Psoas muscle (tissue), 8 donors: ENCODE measurements around the gene GTPBP8. TPM values are rescaled to one million over a fixed set of nuclear protein-coding genes. Genes with fewer than 3 reads are reported as not detected.
"Not testable (repeated sequence)": the region's sequence is repeated elsewhere in the genome, so short reads cannot be mapped to it uniquely, and the experiment has no call there.

Experiments used
- ATAC-seq, 4 donors: fragments of 200-7000 bp; cut with Tn5 transposase; one replicate each; pipeline ENCODE4 v1.9.1; 2020; ENCODE audit warnings: moderate library complexity in 3 of 4, mild to moderate bottlenecking in 2 of 4
- DNase-seq, 2 donors: peaks; one replicate each; pipeline ENCODE4 v3.0.0-alpha.2; 2020
- H3K27ac ChIP-seq: fragments of 200-600 bp; one replicate; pipeline ENCODE4 v1.8.0; 2022
- H3K27me3 ChIP-seq, 3 donors: fragments of 200-600 bp in 1 of 3; one replicate each; pipeline versions ENCODE4 v1.6.1 to v1.8.0; 2013 to 2022; ENCODE audit warnings: low read length in 2 of 3, mild to moderate bottlenecking in 2 of 3, moderate library complexity in 1 of 3; ENCODE audit not compliant: insufficient read depth in 3 of 3
- H3K36me3 ChIP-seq, 2 donors: fragments of 200-600 bp in 1 of 2; one replicate each; pipeline versions ENCODE4 v1.6.1 to v1.8.0; 2013 to 2022; ENCODE audit warnings: low read depth in 1 of 2, mild to moderate bottlenecking in 1 of 2, moderate library complexity in 1 of 2; ENCODE audit not compliant: insufficient read depth in 1 of 2
- H3K4me1 ChIP-seq: fragments of 200-600 bp; one replicate; pipeline ENCODE4 v1.8.0; 2022
- H3K4me3 ChIP-seq: fragments of 200-600 bp; one replicate; pipeline ENCODE4 v1.8.0; 2022; ENCODE audit warnings: mild to moderate bottlenecking
- H3K9me3 ChIP-seq: fragments of 200-600 bp; one replicate; pipeline ENCODE4 v1.8.0; 2022
- WGBS, 3 donors: extraction: QIAGEN DNeasy Blood & Tissue Kit; methylation state at CpG; one replicate each; pipeline versions ENCODE4 v1.1.6 to v1.1.7; 2013; 5-methylcytosine and 5-hydroxymethylcytosine counted together
- intact Hi-C, 2 donors: fragments of 100-400 bp; cut with DNase I; formaldehyde crosslinking; loops; one replicate each; pipeline versions ENCODE4 v1.11.0 to v1.14.2; 2022
- polyA plus RNA-seq, 3 donors: library from polyadenylated mRNA; stranded (reverse); fragments of 200-250 nt; gene quantifications; one replicate each; pipeline ENCODE4 v1.2.3, GENCODE V29; 2013
- total RNA-seq, 4 donors: library from RNA; stranded (reverse); fragmentation: NEBNext Ultra II Directional in 2 of 4; extraction: Animal tissue kit (Norgen Biotek cat#: 25700) in 2 of 4; gene quantifications; one replicate each; pipeline versions ENCODE4 v1.2.1 to v1.2.4, GENCODE V29; 2021 to 2023
- TF ChIP-seq, protein P1 (sequence below): fragments of 200-600 bp; IDR thresholded peaks from one replicate; pipeline ENCODE4 v1.8.0; 2022; ENCODE audit warnings: antibody characterized with exemption
- donor health status: healthy with polysubstance abuse.
- donor health status: DM: no; HTN: no; CAD: no; lungs with moderate emphysema.
- donor health status: Bipolar disorder and iron deficiency.
- donor health status: healthy.
- donor health status: DM: yes; HTN: yes; CAD: no.
- donor health status: DM: no; HTN: no; CAD: no.
- donor health status: DM: no; HTN: no; CAD: no.
- donor health status: DM: yes; HTN: yes; CAD: no.

GTPBP8 gene
- total and polyA plus RNA-seq, 7 donors: 15.4 to 41.9 (median 26.3) TPM

DNA sequence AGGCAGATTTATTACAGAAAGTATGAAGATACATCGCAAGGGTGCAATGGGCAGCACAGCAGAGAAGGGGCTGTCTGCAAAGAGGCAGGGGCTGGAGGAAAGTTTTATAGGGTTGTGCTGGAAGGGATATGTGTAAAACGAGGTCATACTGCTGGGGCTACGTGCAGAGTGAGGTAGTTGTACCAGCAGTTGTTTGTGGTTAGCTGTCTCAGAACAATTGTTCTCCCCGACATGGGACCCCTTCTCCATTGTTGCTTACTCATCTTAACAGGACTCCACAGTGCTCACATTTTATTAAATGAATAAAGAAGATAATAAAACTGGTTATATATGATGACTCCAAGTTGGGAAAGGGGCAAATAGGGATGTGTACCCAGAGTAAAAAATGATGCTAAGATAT is 49.4 kb downstream of the GTPBP8 start:
- intact Hi-C loops: no loop called here
- no peaks in the 10 kb centered on the region for H3K4me1 ChIP-seq
- no peak overlapping the region for H3K27ac ChIP-seq
- ATAC-seq (no peak), DNase-seq (no peak)
- TF ChIP-seq, protein P1, sequence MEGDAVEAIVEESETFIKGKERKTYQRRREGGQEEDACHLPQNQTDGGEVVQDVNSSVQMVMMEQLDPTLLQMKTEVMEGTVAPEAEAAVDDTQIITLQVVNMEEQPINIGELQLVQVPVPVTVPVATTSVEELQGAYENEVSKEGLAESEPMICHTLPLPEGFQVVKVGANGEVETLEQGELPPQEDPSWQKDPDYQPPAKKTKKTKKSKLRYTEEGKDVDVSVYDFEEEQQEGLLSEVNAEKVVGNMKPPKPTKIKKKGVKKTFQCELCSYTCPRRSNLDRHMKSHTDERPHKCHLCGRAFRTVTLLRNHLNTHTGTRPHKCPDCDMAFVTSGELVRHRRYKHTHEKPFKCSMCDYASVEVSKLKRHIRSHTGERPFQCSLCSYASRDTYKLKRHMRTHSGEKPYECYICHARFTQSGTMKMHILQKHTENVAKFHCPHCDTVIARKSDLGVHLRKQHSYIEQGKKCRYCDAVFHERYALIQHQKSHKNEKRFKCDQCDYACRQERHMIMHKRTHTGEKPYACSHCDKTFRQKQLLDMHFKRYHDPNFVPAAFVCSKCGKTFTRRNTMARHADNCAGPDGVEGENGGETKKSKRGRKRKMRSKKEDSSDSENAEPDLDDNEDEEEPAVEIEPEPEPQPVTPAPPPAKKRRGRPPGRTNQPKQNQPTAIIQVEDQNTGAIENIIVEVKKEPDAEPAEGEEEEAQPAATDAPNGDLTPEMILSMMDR: no peak
- WGBS, 3 donors: 77 to 83% (median 81%) methylated on average over 4 of the region's 4 CpGs
- H3K36me3 ChIP-seq: no peaks in the 10 kb centered on the region
- H3K4me3 ChIP-seq: no peak overlapping the region
- H3K27me3 ChIP-seq: no peaks in the 10 kb centered on the region
- no peaks in the 10 kb centered on the region for H3K9me3 ChIP-seq

DNA sequence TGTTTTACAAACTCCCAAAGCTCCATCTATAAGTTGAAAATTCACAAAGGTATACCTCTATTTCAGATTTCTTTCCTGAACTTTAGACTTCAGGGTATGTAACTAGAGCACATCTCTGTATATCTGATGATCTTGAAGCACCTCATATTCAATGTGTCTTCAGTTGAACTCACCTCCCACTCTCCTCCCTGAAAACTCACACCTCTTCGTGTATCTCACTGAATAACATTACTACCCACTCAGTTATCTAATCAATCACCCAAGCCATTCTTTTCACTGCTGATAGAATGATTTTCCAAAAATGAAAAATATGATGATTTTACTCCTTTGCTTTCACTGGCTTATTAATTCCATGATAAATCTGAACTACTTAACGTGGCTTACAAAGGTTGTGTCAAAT is 52.9 kb downstream of the GTPBP8 start:
- no peaks in the 10 kb centered on the region for H3K36me3 ChIP-seq
- WGBS, 3 donors: 60 to 82% (median 74%) methylated on average over 2 of the region's 2 CpGs
- TF ChIP-seq, protein P1: no peak
- H3K27ac ChIP-seq: no peak overlapping the region
- H3K4me3 ChIP-seq: no peak overlapping the region
- intact Hi-C loops: no loop called here
- no peaks in the 10 kb centered on the region for H3K27me3 ChIP-seq
- no peaks in the 10 kb centered on the region for H3K4me1 ChIP-seq
- ATAC-seq (no peak), DNase-seq (no peak)
- H3K9me3 ChIP-seq: no peaks in the 10 kb centered on the region

DNA sequence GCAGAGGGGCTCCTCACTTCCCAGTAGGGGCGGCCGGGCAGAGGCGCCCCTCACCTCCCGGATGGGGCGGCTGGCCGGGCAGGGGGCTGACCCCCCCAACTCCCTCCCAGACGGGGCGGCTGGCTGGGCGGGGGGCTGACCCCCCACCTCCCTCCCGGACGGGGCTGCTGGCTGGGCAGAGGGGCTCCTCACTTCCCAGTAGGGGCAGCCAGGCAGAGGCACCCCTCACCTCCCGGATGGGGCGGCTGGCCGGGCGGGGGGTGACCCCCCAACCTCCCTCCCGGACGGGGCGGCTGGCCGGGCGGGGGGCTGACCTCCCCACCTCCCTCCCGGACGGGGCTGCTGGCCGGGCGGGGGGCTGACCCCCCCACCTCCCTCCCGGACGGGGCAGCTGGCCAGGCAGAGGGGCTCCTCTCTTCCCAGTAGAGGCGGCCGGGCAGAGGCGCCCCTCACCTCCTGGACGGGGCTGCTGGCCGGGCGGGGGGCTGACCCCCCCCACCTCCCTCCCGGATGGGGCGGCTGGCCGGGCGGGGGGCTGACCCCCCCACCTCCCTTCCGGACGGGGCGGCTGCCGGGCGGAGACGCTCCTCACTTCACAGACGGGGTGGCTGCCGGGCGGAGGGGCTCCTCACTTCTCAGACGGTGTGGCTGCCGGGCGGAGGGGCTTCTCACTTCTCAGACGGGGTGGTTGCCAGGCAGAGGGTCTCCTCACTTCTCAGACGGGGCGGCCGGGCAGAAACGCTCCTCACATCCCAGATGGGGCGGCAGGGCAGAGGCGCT is 55.6 kb downstream of the GTPBP8 start:
- H3K4me3 ChIP-seq, H3K4me1 ChIP-seq, H3K27ac ChIP-seq, H3K27me3 ChIP-seq, H3K9me3 ChIP-seq, H3K36me3 ChIP-seq, intact Hi-C loops, ATAC-seq, DNase-seq: not testable (repeated sequence)
- WGBS, 3 donors: 86 to 96% (median 92%) methylated on average over 12 to 55 of the region's 55 CpGs

DNA sequence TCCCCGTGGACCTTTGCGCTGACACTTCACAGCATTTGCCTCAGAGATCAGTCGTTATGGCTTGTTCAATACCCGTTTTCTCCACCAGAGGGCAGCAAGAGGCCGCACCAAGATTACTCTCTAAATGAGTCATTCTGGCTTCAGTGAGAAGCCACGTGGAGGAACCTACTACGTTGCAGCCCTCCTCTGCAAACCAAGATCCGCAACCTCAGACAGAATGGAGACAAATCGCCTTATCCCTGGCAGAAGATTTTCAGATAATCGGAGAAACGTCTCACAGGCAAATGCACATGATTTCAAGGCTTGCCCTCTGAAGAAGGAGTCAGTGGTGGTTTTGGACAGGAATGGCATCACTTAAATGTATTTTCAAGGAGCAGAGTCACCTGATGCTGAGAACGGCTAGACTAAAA is 60.5 kb downstream of the GTPBP8 start:
- Histone ChIP-seq H3K4me3 (peak overlapping the region; percentile 29), H3K36me3 (no peaks in the 10 kb centered on the region), H3K27ac (no peak overlapping the region), H3K9me3 (no peaks in the 10 kb centered on the region), H3K4me1 (peaks cover 7% of the 10 kb centered on the region), H3K27me3 (no peaks in the 10 kb centered on the region)
- intact Hi-C loops: loop anchor here (5.0 kb wide), 2 partner anchors 81 to 236 kb away; no protein-coding TSS in a partner anchor
- peak; percentile 98 to 100 (median 99) for ATAC-seq
- TF ChIP-seq, protein P1: peak; percentile 97
- DNase-seq: peak; percentile 69 to 84
- 2 to 5% (median 4%) methylated on average over 12 of the region's 12 CpGs for WGBS, 3 donors

Other genes starting within 250 kb of the GTPBP8 start
- not detected for gene CD200R1L, start 144.1 kb upstream of the GTPBP8 start, total RNA-seq
- not detected for gene CD200R1L, start 144.1 kb upstream of the GTPBP8 start, polyA plus RNA-seq
- under 1 TPM; 0.50 to 0.79 (median 0.60) TPM for gene CD200R1, start 15.9 kb upstream of the GTPBP8 start, total RNA-seq
- gene CD200R1, start 15.9 kb upstream of the GTPBP8 start, polyA plus RNA-seq: under 1 TPM; 0.06 to 0.19 (median 0.09) TPM
- gene BOC, start 220.6 kb downstream of the GTPBP8 start, total RNA-seq: 10 to 100 TPM in 1 of 4 donors, 1 to 10 TPM in 3; 3.6 to 15.4 (median 4.6) TPM
- 1 to 10 TPM; 1.1 to 3.8 (median 1.8) TPM for gene BOC, start 220.6 kb downstream of the GTPBP8 start, polyA plus RNA-seq